AG04450 (cell line): Measurements from ENCODE around the gene CNTN6. TPM values are rescaled to one million over a fixed set of nuclear protein-coding genes. Genes with fewer than 3 reads are reported as not detected.

Source experiments
- CTCF ChIA-PET: fragments of 300-600, 350-600 bp; formaldehyde crosslinking; extraction: SDS; loops from one replicate; lab custom pipeline; 2022; ENCODE audit warnings: antibody characterized with exemption, inconsistent platforms; lab: Charles Lee
- POLR2A ChIA-PET: fragments of 350-600 bp; formaldehyde crosslinking; extraction: SDS; loops from one replicate; lab custom pipeline; 2021; ENCODE audit warnings: antibody characterized with exemption, inconsistent platforms; lab: Yijun Ruan, JAX
- DNase-seq: peaks from one replicate; pipeline ENCODE4 v3.0.0-alpha.2; 2011; ENCODE audit warnings: low read depth, low spot score
- H3K27ac ChIP-seq: one replicate; pipeline ENCODE4 v1.5.1; 2012; ENCODE audit warnings: low read depth, low read length, control low read depth
- H3K27me3 ChIP-seq: one replicate; pipeline ENCODE4 v1.6.0; 2012; ENCODE audit warnings: low read length; ENCODE audit not compliant: control insufficient read depth, insufficient read depth
- H3K4me3 ChIP-seq: 2 replicates; pipeline ENCODE4 v1.5.1; 2011; ENCODE audit warnings: mild to moderate bottlenecking, low read depth, low read length, control low read depth
- H3K9me3 ChIP-seq: 2 replicates; pipeline ENCODE4 v1.5.1; 2012; ENCODE audit warnings: low read length; ENCODE audit not compliant: control insufficient read depth, insufficient read depth
- CTCF ChIP-seq: IDR thresholded peaks from 2 replicates; pipeline ENCODE4 v1.5.1; 2011; ENCODE audit warnings: low read depth, low read length, control low read depth, inconsistent platforms
- polyA plus RNA-seq: library from polyadenylated mRNA; depleted of rRNA; stranded (reverse); fragments of >200 nt; gene quantifications from 2 replicates; pipeline ENCODE4 v1.2.3, GENCODE V29; 2011

Gene CNTN6
- polyA plus RNA-seq, 1 experiment, result not detected

- no peak for TF ChIP-seq CTCF
- ChIA-PET POLR2A (no interaction called here), CTCF (no interaction called here)
- no peak for DNase-seq
- Histone ChIP-seq H3K27me3 (no peaks in the 10 kb centered on the region), H3K9me3 (peaks cover 8% of the 10 kb centered on the region; the same call in 1 of the 2 replicates), H3K4me3 (no peak overlapping the region), H3K27ac (no peak overlapping the region)
These were observed 330.8 kb downstream of the CNTN6 start for GRCh38 chr3:1423566-1424089.

GRCh38 chr3:1439395-1439794, 346.6 kb downstream of the CNTN6 start:
- Histone ChIP-seq H3K27me3 (no peaks in the 10 kb centered on the region), H3K4me3 (no peak overlapping the region), H3K27ac (no peak overlapping the region), H3K9me3 (peaks cover 15% of the 10 kb centered on the region; the same call in 1 of the 2 replicates)
- ChIA-PET CTCF (no interaction called here), POLR2A (no interaction called here)
- DNase-seq, result no peak
- TF ChIP-seq CTCF, result no peak

- ChIA-PET CTCF (no interaction called here), POLR2A (no interaction called here)
- no peak overlapping the region for H3K4me3 ChIP-seq
- no peak for TF ChIP-seq CTCF
- DNase-seq, result no peak
- no peak overlapping the region for H3K27ac ChIP-seq
- no peaks in the 10 kb centered on the region for H3K27me3 ChIP-seq
- H3K9me3 ChIP-seq, result peaks cover 12% of the 10 kb centered on the region; the same call in 1 of the 2 replicates
These were observed 349.4 kb downstream of the CNTN6 start for GRCh38 chr3:1442271-1442670.

- POLR2A ChIA-PET, result no interaction called here
- Histone ChIP-seq H3K27ac (no peak overlapping the region), H3K4me3 (no peak overlapping the region), H3K27me3 (no peaks in the 10 kb centered on the region), H3K9me3 (peaks cover 6% of the 10 kb centered on the region; the same call in 1 of the 2 replicates)
- CTCF ChIA-PET, result no interaction called here
- no peak for DNase-seq
- TF ChIP-seq CTCF, result no peak
These were observed 351.4 kb downstream of the CNTN6 start for GRCh38 chr3:1444195-1444594.

DNA sequence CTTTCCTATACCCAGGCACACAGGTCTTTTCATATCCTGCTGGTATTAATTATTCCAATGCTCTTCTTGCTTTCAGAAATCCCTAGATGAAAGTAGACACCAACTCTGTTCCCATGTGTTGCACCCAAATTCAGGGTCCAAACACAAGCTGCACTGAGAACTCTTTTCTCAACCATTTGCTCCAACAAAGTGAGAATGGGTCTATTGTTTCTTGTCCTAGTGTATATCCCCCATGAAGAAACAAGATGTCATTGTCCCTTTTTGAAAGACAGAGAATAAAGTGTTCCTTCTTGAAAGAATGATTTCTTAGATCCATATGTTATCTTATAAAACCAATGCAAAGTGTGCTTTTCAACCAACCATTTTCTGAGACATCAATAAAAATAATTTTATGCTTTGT, 353.7 kb downstream of the CNTN6 start:
- H3K9me3 ChIP-seq, result peaks cover 3% of the 10 kb centered on the region; the same call in 1 of the 2 replicates
- no peak for TF ChIP-seq CTCF
- H3K27ac ChIP-seq, result no peak overlapping the region
- CTCF ChIA-PET, result no interaction called here
- H3K4me3 ChIP-seq, result no peak overlapping the region
- no peak for DNase-seq
- no peaks in the 10 kb centered on the region for H3K27me3 ChIP-seq
- POLR2A ChIA-PET, result no interaction called here
